BLaER1 (cell line): ENCODE measurements around the gene GPBP1.

Experiments
- H3K27ac ChIP-seq: shearing (Covaris generic); formaldehyde crosslinking; 2 replicates; pipeline ENCODE4 v1.8.1; 2022
- H3K27me3 ChIP-seq: shearing (Covaris generic); formaldehyde crosslinking; 2 replicates; pipeline ENCODE4 v1.8.1; 2022
- H3K36me3 ChIP-seq: shearing (Covaris generic); formaldehyde crosslinking; 2 replicates; pipeline ENCODE4 v1.8.1; 2022
- H3K4me1 ChIP-seq: shearing (Covaris generic); formaldehyde crosslinking; 2 replicates; pipeline ENCODE4 v1.8.1; 2022
- H3K4me2 ChIP-seq: shearing (Covaris generic); formaldehyde crosslinking; 2 replicates; pipeline ENCODE4 v1.8.1; 2022
- H3K4me3 ChIP-seq: shearing (Covaris generic); formaldehyde crosslinking; 2 replicates; pipeline ENCODE4 v1.8.1; 2022
- H3K9ac ChIP-seq: shearing (Covaris generic); formaldehyde crosslinking; 2 replicates; pipeline ENCODE4 v1.8.1; 2022
- H3K9me3 ChIP-seq: shearing (Covaris generic); formaldehyde crosslinking; 2 replicates; pipeline ENCODE4 v1.8.1; 2022
- H4K20me1 ChIP-seq: shearing (Covaris generic); formaldehyde crosslinking; 2 replicates; pipeline ENCODE4 v1.8.1; 2022
- Cebpa-rat ChIP-seq: shearing (Covaris generic); IDR thresholded peaks from 2 replicates; pipeline ENCODE4 v1.8.1; 2022

The GPBP1 gene

DNA sequence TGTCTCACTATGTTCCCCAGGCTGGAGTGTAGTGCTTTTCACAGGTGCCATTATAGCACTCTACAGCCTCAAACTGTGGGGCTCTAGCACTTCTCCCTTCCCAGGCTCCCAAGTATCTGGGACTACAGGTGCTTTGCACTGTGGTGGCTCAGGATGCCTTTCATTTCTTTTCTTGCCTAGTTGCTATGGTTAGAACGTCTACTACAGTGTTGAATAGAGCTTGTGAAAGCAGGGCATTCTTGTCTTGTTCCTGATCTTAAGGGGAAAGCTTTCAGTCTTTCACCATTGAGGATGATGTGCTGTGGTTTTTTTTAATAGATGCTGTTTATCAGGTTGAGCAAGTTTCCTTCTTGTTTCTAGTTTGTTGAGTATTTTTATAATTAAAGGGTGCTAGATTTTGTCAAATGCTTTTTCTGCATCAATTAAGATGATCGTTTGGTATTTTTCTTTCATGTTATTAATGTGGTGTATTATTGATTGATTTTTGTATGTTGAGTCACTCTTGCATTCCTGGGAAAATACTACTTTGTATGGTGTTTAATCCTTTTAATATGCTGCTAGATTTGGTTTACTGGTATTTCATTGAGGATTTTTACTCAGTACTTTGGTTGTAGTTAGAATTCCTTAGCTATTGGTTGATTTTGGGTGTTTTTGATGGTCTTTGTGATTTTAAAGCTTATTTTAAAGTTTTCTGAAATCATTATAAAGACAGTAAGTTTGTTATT is 35.6 kb downstream of the GPBP1 start:
- TF ChIP-seq Cebpa-rat = no peak
- Histone ChIP-seq H3K4me1 (peaks cover 33% of the 10 kb centered on the region; the same call in 1 of the 2 replicates), H3K27me3 (no peaks in the 10 kb centered on the region), H3K4me2 (peak overlapping the region; percentile 10; the same call in 1 of the 2 replicates), H3K4me3 (no peak overlapping the region), H3K9ac (no peak overlapping the region), H3K27ac (no peak overlapping the region), H3K36me3 (peaks cover 58% of the 10 kb centered on the region), H3K9me3 (peaks cover 4% of the 10 kb centered on the region; the same call in 1 of the 2 replicates), H4K20me1 (peaks cover 100% of the 10 kb centered on the region)

DNA sequence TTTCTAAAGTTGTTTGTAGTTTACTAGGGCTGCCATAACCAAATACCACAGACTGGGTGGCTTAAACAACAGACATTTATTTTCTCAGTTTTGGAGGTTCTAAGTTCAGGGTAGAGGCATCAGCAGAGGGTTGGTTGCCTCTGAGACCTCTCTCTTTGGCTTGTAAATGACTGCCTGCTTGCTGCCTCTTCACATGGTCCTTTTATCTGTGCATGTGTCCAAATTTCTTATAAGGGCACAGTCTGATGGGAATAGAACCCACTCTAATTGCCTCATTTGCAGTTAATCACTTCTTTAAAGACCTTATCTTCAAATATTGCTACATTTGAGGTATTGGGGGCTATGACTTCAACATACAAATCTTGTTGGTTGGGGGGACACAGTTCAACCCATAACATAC is 36.8 kb downstream of the GPBP1 start:
- no peak overlapping the region for H3K9ac ChIP-seq
- TF ChIP-seq Cebpa-rat = no peak
- H3K9me3 ChIP-seq = peaks cover 4% of the 10 kb centered on the region; the same call in 1 of the 2 replicates
- H3K4me3 ChIP-seq = no peak overlapping the region
- H4K20me1 ChIP-seq = peaks cover 100% of the 10 kb centered on the region
- H3K36me3 ChIP-seq = peaks cover 67% of the 10 kb centered on the region
- H3K27ac ChIP-seq = no peak overlapping the region
- H3K4me2 ChIP-seq = no peak overlapping the region
- H3K4me1 ChIP-seq = peaks cover 33% of the 10 kb centered on the region; the same call in 1 of the 2 replicates
- H3K27me3 ChIP-seq = no peaks in the 10 kb centered on the region

DNA sequence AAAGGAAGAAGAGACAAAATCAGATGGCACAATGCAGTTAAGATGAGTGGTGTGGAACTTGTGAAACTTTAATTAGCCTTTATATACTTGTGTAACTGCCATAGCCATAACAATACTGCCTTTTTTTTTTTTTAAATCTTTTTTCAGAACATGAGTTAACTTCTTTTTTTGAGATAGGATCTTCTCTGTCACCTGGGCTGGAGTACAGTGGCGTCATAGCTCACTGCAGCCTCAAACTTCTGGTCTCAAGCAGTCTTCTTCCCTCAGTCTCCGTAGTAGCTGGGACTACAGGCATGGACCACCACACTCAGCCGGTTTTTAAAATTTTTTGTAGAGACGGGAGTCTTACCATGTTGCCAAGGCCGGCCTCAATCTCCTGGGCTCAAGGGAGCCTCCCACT is 37.2 kb downstream of the GPBP1 start:
- Histone ChIP-seq H3K27me3 (no peaks in the 10 kb centered on the region), H3K9ac (no peak overlapping the region), H3K4me2 (no peak overlapping the region), H3K36me3 (peaks cover 68% of the 10 kb centered on the region), H3K4me3 (no peak overlapping the region), H3K4me1 (peaks cover 33% of the 10 kb centered on the region; the same call in 1 of the 2 replicates), H3K9me3 (peaks cover 4% of the 10 kb centered on the region; the same call in 1 of the 2 replicates), H3K27ac (no peak overlapping the region), H4K20me1 (peaks cover 100% of the 10 kb centered on the region)
- no peak for TF ChIP-seq Cebpa-rat

DNA sequence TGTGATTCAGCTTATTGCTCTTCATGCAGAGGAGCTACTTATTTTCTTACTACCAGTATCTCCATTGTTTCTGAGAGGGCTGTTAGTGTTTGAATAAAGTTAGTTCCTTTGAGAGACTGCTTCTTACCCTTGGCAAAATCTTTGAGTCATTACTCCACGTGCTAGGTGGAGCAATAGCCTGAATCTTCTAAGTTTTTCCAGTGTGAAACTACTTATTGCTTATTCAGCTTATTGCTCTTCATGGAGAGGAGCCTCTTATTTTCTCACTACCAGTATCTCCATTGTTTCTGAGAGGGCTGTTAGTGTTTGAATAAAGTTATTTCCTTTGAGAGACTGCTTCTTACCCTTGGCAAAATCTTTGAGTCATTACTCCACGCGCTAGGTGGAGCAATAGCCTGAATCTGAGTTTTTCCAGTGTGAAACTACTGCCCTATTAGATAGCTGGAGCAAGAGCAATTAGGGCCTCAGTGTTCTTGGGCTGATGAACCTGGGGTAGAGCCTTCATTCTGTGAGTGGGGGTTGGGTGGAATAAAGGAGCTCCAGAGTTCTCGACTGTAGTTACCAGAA is 41.9 kb downstream of the GPBP1 start:
- peaks cover 62% of the 10 kb centered on the region for H3K36me3 ChIP-seq
- no peaks in the 10 kb centered on the region for H3K27me3 ChIP-seq
- H3K4me2 ChIP-seq = no peak overlapping the region
- no peaks in the 10 kb centered on the region for H3K9me3 ChIP-seq
- peaks cover 5% of the 10 kb centered on the region; the same call in 1 of the 2 replicates for H3K4me1 ChIP-seq
- H3K27ac ChIP-seq = no peak overlapping the region
- no peak overlapping the region for H3K9ac ChIP-seq
- H4K20me1 ChIP-seq = peaks cover 100% of the 10 kb centered on the region
- no peak for TF ChIP-seq Cebpa-rat
- H3K4me3 ChIP-seq = no peak overlapping the region

DNA sequence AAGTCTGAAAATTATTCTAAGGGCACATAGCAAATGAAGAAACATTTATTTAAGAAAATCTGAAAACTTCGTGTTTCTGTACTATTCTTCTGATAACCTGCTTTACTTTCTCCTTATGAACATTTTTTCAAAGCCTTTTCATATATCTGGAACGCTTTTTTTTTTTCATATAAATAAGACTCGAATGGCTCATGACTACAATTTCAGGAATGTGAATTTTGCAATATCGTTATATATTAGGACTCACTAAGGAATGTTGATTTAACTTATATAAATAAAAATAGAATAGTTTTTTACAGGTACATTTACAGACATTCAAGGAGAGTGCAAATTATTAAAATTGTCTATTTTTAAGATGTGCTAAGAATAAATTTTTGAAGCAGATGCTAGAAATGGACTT is 42.9 kb downstream of the GPBP1 start:
- no peak overlapping the region for H3K4me2 ChIP-seq
- no peaks in the 10 kb centered on the region for H3K9me3 ChIP-seq
- no peak overlapping the region for H3K4me3 ChIP-seq
- no peaks in the 10 kb centered on the region for H3K27me3 ChIP-seq
- H3K36me3 ChIP-seq = peaks cover 55% of the 10 kb centered on the region
- TF ChIP-seq Cebpa-rat = no peak
- no peak overlapping the region for H3K27ac ChIP-seq
- H3K9ac ChIP-seq = no peak overlapping the region
- H3K4me1 ChIP-seq = peaks cover 5% of the 10 kb centered on the region; the same call in 1 of the 2 replicates
- peaks cover 100% of the 10 kb centered on the region for H4K20me1 ChIP-seq

DNA sequence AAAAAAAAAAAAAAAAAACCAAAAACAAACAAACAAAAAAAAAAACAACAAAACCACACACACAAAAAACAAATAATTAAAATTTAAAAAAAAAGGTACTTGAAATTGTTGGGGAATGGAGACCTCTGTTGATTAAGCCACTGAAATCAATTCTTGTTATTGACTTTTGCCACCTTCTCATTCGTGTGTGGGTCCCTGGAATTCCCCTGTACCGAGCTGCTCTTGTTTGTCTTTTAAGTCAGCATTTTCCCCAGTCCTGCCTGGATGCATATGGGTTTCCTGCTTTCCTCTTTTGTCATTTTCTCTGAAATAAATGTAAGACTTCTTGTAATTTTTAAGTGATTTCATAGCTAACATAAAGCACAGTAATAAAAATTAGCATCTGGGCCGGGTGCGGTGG is 45.5 kb downstream of the GPBP1 start:
- H3K9me3 ChIP-seq = no peaks in the 10 kb centered on the region
- H3K4me2 ChIP-seq = no peak overlapping the region
- no peak overlapping the region for H3K27ac ChIP-seq
- peaks cover 5% of the 10 kb centered on the region; the same call in 1 of the 2 replicates for H3K4me1 ChIP-seq
- peaks cover 100% of the 10 kb centered on the region for H4K20me1 ChIP-seq
- TF ChIP-seq Cebpa-rat = no peak
- no peak overlapping the region for H3K4me3 ChIP-seq
- no peaks in the 10 kb centered on the region for H3K27me3 ChIP-seq
- peaks cover 59% of the 10 kb centered on the region for H3K36me3 ChIP-seq
- H3K9ac ChIP-seq = no peak overlapping the region

DNA sequence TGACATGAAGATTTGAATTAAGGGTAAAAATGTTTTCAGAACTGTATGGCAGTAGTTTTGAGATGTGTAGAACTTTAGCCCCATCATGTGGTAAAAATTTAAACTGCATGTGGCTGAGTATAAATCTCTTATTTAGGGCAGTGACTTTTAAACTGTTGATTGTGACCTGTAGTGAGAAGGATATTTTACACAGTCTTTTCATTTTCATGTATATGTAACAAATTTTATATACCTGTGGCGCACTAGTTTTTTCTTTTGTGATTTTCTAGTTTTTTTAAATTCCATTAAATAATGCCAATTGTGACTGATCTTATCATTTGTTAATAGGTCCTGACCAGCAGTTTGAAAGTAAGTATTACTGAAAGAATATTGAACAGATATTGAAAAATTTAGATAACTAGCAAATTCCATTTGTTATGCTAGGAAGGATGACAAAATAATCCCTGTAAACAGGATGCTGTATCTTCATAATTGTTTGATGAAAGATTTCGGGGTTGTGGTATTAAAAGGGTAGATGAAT is 47.2 kb downstream of the GPBP1 start:
- Histone ChIP-seq H3K4me2 (no peak overlapping the region), H4K20me1 (peaks cover 100% of the 10 kb centered on the region), H3K4me3 (no peak overlapping the region), H3K27me3 (no peaks in the 10 kb centered on the region), H3K27ac (no peak overlapping the region), H3K36me3 (peaks cover 59% of the 10 kb centered on the region), H3K9ac (no peak overlapping the region), H3K4me1 (peaks cover 5% of the 10 kb centered on the region; the same call in 1 of the 2 replicates), H3K9me3 (no peaks in the 10 kb centered on the region)
- TF ChIP-seq Cebpa-rat = no peak

DNA sequence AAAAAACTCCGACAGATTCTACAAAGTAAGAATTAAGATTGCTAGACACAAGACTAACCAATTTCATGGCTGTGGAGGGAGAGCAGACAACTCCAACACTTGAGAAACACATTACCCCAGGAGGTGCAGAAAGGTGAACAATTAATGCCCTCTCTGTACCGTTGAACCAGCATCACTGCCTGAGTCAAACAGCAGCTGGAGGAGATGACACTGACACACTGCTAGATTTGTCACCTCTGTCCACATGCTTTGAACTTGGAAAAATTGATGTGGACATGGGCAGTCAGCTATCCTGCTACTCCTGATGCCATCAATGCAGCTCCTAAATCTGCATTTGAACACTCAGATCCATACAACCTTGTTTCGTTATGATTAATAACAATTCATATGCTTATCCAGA is 51.7 kb downstream of the GPBP1 start:
- Histone ChIP-seq H3K4me2 (no peak overlapping the region), H3K27ac (no peak overlapping the region), H3K36me3 (peaks cover 76% of the 10 kb centered on the region), H3K4me3 (no peak overlapping the region), H3K27me3 (no peaks in the 10 kb centered on the region), H3K9me3 (peaks cover 9% of the 10 kb centered on the region), H4K20me1 (peaks cover 100% of the 10 kb centered on the region), H3K4me1 (peaks cover 8% of the 10 kb centered on the region; the same call in 1 of the 2 replicates), H3K9ac (no peak overlapping the region)
- no peak for TF ChIP-seq Cebpa-rat

DNA sequence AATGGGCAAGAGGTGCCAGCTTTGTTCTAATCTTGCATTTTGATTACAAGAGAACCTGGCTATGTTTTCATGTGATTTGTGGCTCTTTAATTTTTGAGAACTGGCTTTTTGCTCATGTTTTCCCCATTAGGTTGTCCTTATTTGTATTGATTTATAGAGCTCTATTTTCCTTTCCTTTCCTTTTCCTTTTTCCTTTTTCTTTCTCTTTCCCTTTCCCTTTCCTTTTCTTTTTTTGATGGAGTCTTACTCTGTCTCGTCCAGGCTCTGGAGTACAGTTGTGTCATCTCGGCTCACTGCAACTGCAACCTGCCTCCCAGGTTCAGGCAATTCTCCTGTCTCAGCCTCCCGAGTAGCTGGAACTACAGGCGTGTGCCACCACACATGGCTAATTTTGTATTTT is 55.5 kb downstream of the GPBP1 start:
- no peak for TF ChIP-seq Cebpa-rat
- H3K9ac ChIP-seq = no peak overlapping the region
- H3K4me3 ChIP-seq = no peak overlapping the region
- H4K20me1 ChIP-seq = peaks cover 99% of the 10 kb centered on the region
- H3K4me2 ChIP-seq = no peak overlapping the region
- H3K27me3 ChIP-seq = no peaks in the 10 kb centered on the region
- H3K36me3 ChIP-seq = peaks cover 97% of the 10 kb centered on the region
- H3K4me1 ChIP-seq = peaks cover 10% of the 10 kb centered on the region
- H3K27ac ChIP-seq = no peak overlapping the region
- peaks cover 28% of the 10 kb centered on the region for H3K9me3 ChIP-seq

DNA sequence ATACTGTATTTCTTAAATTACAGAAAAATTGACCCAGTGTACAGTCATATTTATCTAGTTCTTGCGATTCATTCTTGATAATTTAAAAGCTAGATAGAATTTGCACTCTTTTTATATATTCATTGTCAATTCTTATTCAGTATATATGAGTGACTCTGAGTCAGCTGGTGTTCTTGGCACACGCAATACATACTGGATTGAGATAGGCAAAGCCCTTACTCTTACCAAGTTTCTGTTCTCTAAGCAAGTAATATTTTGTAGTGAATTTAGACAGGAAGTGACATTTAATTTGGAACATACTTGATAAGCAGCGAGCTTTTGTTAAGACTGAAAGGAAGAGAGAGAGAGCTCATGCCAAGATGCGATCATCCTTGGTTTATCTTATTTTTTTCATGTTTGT is 57.7 kb downstream of the GPBP1 start:
- Histone ChIP-seq H3K4me1 (peaks cover 16% of the 10 kb centered on the region), H3K9ac (no peak overlapping the region), H3K27ac (no peak overlapping the region), H3K4me2 (no peak overlapping the region), H3K27me3 (no peaks in the 10 kb centered on the region), H3K4me3 (no peak overlapping the region), H4K20me1 (peaks cover 95% of the 10 kb centered on the region), H3K9me3 (peaks cover 28% of the 10 kb centered on the region), H3K36me3 (peaks cover 91% of the 10 kb centered on the region)
- no peak for TF ChIP-seq Cebpa-rat
